ENCODE results near the gene ZMIZ1.

GRCh38 chr10:79209340-79209739 lies 140.6 kb downstream of the ZMIZ1 start:
- TF ChIP-seq CTCF (IDR thresholded peaks at IDR 0.05) (no peak), POLR2A (IDR thresholded peaks at IDR 0.05) (no peak)

All from body of pancreas (tissue), 4 donors.